GM12878 (cell line): Measurements from ENCODE around the gene GABRB1. TPM values are rescaled to one million over a fixed set of nuclear protein-coding genes. Genes with fewer than 3 reads are reported as not detected.

Experiments used
- ATAC-seq: fragments of 200-7000 bp; cut with Tn5 transposase; 3 replicates; pipeline ENCODE4 v1.9.1; 2020; ENCODE audit warnings: mild to moderate bottlenecking, moderate library complexity
- BruUV-seq: library from RNA; stranded (reverse); fragments of 400-500 nt; replicated peaks from 2 replicates; lab custom pipeline; 2021; lab: Mats Ljungman, UMichigan
- CTCF ChIA-PET: fragments of 300-600 bp; sonication (Branson Sonifier 250); formaldehyde crosslinking; extraction: SDS; loops from one replicate; lab custom pipeline; 2021; ENCODE audit warnings: inconsistent platforms; lab: Yijun Ruan, JAX
- POLR2A ChIA-PET: fragments of 350-600 bp; formaldehyde crosslinking; extraction: SDS; loops from one replicate; lab custom pipeline; 2021; ENCODE audit warnings: inconsistent platforms; lab: Charles Lee
- RAD21 ChIA-PET: fragments of 300-600 bp; sonication (Branson Sonifier 250); formaldehyde crosslinking; loops from one replicate; lab custom pipeline; 2023; ENCODE audit warnings: antibody characterized with exemption; ENCODE audit not compliant: unreplicated experiment; lab: Charles Lee
- SMC1A ChIA-PET: fragments of 300-600 bp; sonication (Branson Sonifier 250); formaldehyde crosslinking; loops from one replicate; lab custom pipeline; 2023; ENCODE audit not compliant: unreplicated experiment, uncharacterized antibody; lab: Charles Lee
- DNase-seq: peaks from one replicate; pipeline ENCODE4 v3.0.0-alpha.2; 2011; ENCODE audit warnings: low read depth, low spot score
- FAIRE-seq: peaks from 3 replicates; lab custom pipeline; 2011; peaks lifted over from hg19 to GRCh38; lab: Jason Lieb, UNC
- H2AFZ ChIP-seq: 2 replicates; pipeline ENCODE4 v1.6.0; 2011; ENCODE audit warnings: low read depth, low read length, control low read depth; ENCODE audit not compliant: control insufficient read depth
- H3K27ac ChIP-seq: 2 replicates; pipeline ENCODE4 v1.5.1; 2011; ENCODE audit warnings: control low read depth; ENCODE audit not compliant: control insufficient read depth, insufficient read depth
- H3K27me3 ChIP-seq, 2 experiments: replicated peaks in 1 of 2; 2 replicates each; pipeline versions ENCODE4 v1.6.0 to v1.6.1; 2011; ENCODE audit warnings: low read length in 1 of 2; ENCODE audit not compliant: control insufficient read depth in 2 of 2, insufficient read depth in 2 of 2
- H3K36me3 ChIP-seq, 2 experiments: 2 replicates each; pipeline ENCODE4 v1.5.1; 2011; ENCODE audit warnings: low read length in 1 of 2; ENCODE audit not compliant: control insufficient read depth in 2 of 2, insufficient read depth in 2 of 2
- H3K4me1 ChIP-seq: 2 replicates; pipeline ENCODE4 v1.6.1; 2011; ENCODE audit warnings: mild to moderate bottlenecking, low read length, moderate library complexity, mixed read lengths; ENCODE audit not compliant: control insufficient read depth, insufficient read depth
- H3K4me2 ChIP-seq: 2 replicates; pipeline ENCODE4 v1.6.0; 2011; ENCODE audit warnings: control low read depth; ENCODE audit not compliant: control insufficient read depth, insufficient read depth
- H3K4me3 ChIP-seq: fragments of 200-600 bp; sonication (generic); 2 replicates; pipeline ENCODE4 v1.5.1; 2016
- H3K79me2 ChIP-seq: 2 replicates; pipeline ENCODE4 v1.6.0; 2011; ENCODE audit warnings: low read length; ENCODE audit not compliant: control insufficient read depth, insufficient read depth
- H3K9ac ChIP-seq: 2 replicates; pipeline ENCODE4 v1.8.0; 2011; ENCODE audit warnings: low read length, control low read depth, mixed read lengths; ENCODE audit not compliant: control insufficient read depth, insufficient read depth
- H3K9me3 ChIP-seq: replicated peaks from 3 replicates; pipeline ENCODE4 v1.5.1; 2011; ENCODE audit warnings: mild to moderate bottlenecking, low read length; ENCODE audit not compliant: control insufficient read depth, insufficient read depth
- H4K20me1 ChIP-seq: 2 replicates; pipeline ENCODE4 v1.6.0; 2011; ENCODE audit not compliant: control insufficient read depth, insufficient read depth
- ATF2 ChIP-seq: IDR thresholded peaks from 2 replicates; pipeline ENCODE4 v1.6.1; 2012; ENCODE audit warnings: low read length, inconsistent platforms
- BCL11A ChIP-seq: IDR thresholded peaks from 2 replicates; pipeline ENCODE4 v1.6.1; 2011; ENCODE audit warnings: low read depth, low read length
- CHD2 ChIP-seq: IDR thresholded peaks from 2 replicates; pipeline ENCODE4 v1.6.1; 2011; ENCODE audit warnings: low read depth, low read length, improper control_type of control experiment, borderline replicate concordance
- EGR1 ChIP-seq, 2 experiments: IDR thresholded peaks; 1 replicate in 1 of 2; 2 replicates in 1 of 2; pipeline ENCODE4 v1.6.1; 2011 to 2012; ENCODE audit warnings: low read depth in 2 of 2, low read length in 2 of 2, borderline replicate concordance in 1 of 2, mild to moderate bottlenecking in 1 of 2, moderate library complexity in 1 of 2
- FOXK2 ChIP-seq: fragments of 450-650 bp; IDR thresholded peaks from 2 replicates; pipeline ENCODE4 v1.6.1; 2017; ENCODE audit warnings: mild to moderate bottlenecking, moderate library complexity
- HCFC1 ChIP-seq: fragments of 150-350 bp; IDR thresholded peaks from 2 replicates; pipeline ENCODE4 v1.6.1; 2014; ENCODE audit warnings: low read length
- HDAC6 ChIP-seq: fragments of 200-600 bp; sonication (generic); IDR thresholded peaks from one replicate; pipeline ENCODE4 v1.8.0; 2017; ENCODE audit warnings: antibody characterized with exemption; ENCODE audit not compliant: unreplicated experiment
- MEF2B ChIP-seq: fragments of 450-650 bp; IDR thresholded peaks from 2 replicates; pipeline ENCODE4 v1.6.1; 2018; ENCODE audit warnings: mild to moderate bottlenecking, moderate library complexity; ENCODE audit not compliant: partially characterized antibody, poor library complexity, severe bottlenecking
- NFYA ChIP-seq: IDR thresholded peaks from 2 replicates; pipeline ENCODE4 v1.6.1; 2011; ENCODE audit warnings: low read depth, mild to moderate bottlenecking, low read length, improper control_type of control experiment, borderline replicate concordance
- NRF1 ChIP-seq: conservative IDR thresholded peaks from 2 replicates; pipeline ENCODE4 v1.6.1; 2011; ENCODE audit warnings: mild to moderate bottlenecking, low read depth, low read length, improper control_type of control experiment
- PBX3 ChIP-seq: IDR thresholded peaks from 2 replicates; pipeline ENCODE4 v1.6.1; 2011; ENCODE audit warnings: mild to moderate bottlenecking, low read depth, low read length, moderate library complexity; ENCODE audit not compliant: insufficient replicate concordance
- RAD51 ChIP-seq: fragments of 450-650 bp; IDR thresholded peaks from 2 replicates; pipeline ENCODE4 v1.6.1; 2016; ENCODE audit warnings: moderate library complexity, mild to moderate bottlenecking, inconsistent platforms
- RELA ChIP-seq: fragments of 450-650 bp; IDR thresholded peaks from 2 replicates; pipeline ENCODE4 v1.8.0; 2014; ENCODE audit warnings: borderline replicate concordance; ENCODE audit not compliant: partially characterized antibody
- RELB ChIP-seq: fragments of 450-650 bp; IDR thresholded peaks from 2 replicates; pipeline ENCODE4 v1.6.1; 2017; ENCODE audit warnings: low read depth, mild to moderate bottlenecking, moderate library complexity
- SREBF2 ChIP-seq: IDR thresholded peaks from 2 replicates; pipeline ENCODE4 v1.6.1; 2012; ENCODE audit warnings: mild to moderate bottlenecking, low read length
- YBX1 ChIP-seq: fragments of 450-650 bp; IDR thresholded peaks from 2 replicates; pipeline ENCODE4 v1.6.1; 2016; ENCODE audit warnings: antibody characterized with exemption
- ZBTB11 ChIP-seq: fragments of 450-650 bp; formaldehyde crosslinking; IDR thresholded peaks from 2 replicates; pipeline ENCODE4 v1.5.0; 2022; ENCODE audit warnings: mild to moderate bottlenecking, missing genetic modification characterization
- in situ Hi-C: fragments of 300-500 bp; cut with MboI; formaldehyde crosslinking; loops from 9 replicates; pipeline ENCODE4 v1.14.3; 2018; ENCODE audit warnings: mixed read lengths
- intact Hi-C: fragments of 100-400 bp; cut with micrococcal nuclease; formaldehyde crosslinking; loops from one replicate; pipeline ENCODE4 v1.14.2; 2022; ENCODE audit not compliant: unreplicated experiment
- polyA plus RNA-seq, 11 experiments: library from polyadenylated mRNA; depleted of rRNA in 4 of 11; unstranded in 6 of 11; stranded (reverse) in 5 of 11; fragments of >200 nt; fragmentation: Nextera tagmentation in 4 of 11; fragmentation: Illumina TruSeq in 1 of 11; extraction: Ambion mirVana in 4 of 11; extraction: Trizol in 1 of 11; gene quantifications; 1 replicate in 1 of 11; 2 replicates in 10 of 11; pipeline versions ENCODE4 v1.2.1 to v1.2.3, GENCODE V29; 2011 to 2016; ENCODE audit warnings: inconsistent platforms in 2 of 11, missing spikeins in 2 of 11, low read depth in 1 of 11
- total RNA-seq, 4 experiments: library from RNA; depleted of rRNA in 3 of 4; stranded (reverse); fragments of >200 nt in 3 of 4; fragmentation: Illumina TruSeq in 1 of 4; extraction: Trizol in 1 of 4; gene quantifications; 2 replicates each; pipeline versions ENCODE4 v1.2.1 to v1.2.3, GENCODE V29; 2013 to 2021

The GABRB1 gene
- total and polyA plus RNA-seq, 10 of the 15 experiments (the other 5 are each of a cell fraction or from before 2014, with no cell fraction given), result 0.13 to 0.92 TPM; not detected in 8

- TF ChIP-seq ATF2 (no peak), FOXK2 (no peak)
Observed at GRCh38 chr4:47312170-47312569, 280.8 kb downstream of the GABRB1 start (continued).

- Histone ChIP-seq H3K36me3 (no peaks in the 10 kb centered on the region), H2AFZ (no peak overlapping the region), H3K4me2 (no peak overlapping the region), H3K27ac (no peak overlapping the region), H3K4me3 (no peak overlapping the region), H3K79me2 (no peaks in the 10 kb centered on the region), H3K27me3 (no peaks in the 10 kb centered on the region), H3K9ac (no peak overlapping the region), H4K20me1 (no peaks in the 10 kb centered on the region), H3K9me3 (no peaks in the 10 kb centered on the region), H3K4me1 (no peaks in the 10 kb centered on the region)
- intact Hi-C loops, result no loop called here
- DNase-seq (no peak), FAIRE-seq (no peak), ATAC-seq (peak; percentile 36)
- BruUV-seq, result no TSS peak
- ChIA-PET CTCF (no interaction called here), SMC1A (interaction anchor here (0.6 to 1.0 kb wide), 2 partner anchors 11 to 379 kb away, joined by 3 read pairs; no protein-coding TSS in a partner anchor), POLR2A (no interaction called here), RAD21 (interaction anchor here (1.0 kb wide), 1 partner anchor 171 kb away, joined by 3 read pairs; no protein-coding TSS in a partner anchor)
- in situ Hi-C loops, result no loop called here
- no peak for TF ChIP-seq NRF1
- TF ChIP-seq HCFC1, result no peak
- no peak for TF ChIP-seq CHD2
- no peak for TF ChIP-seq RELB
- TF ChIP-seq MEF2B, result no peak
- no peak for TF ChIP-seq RELA
- TF ChIP-seq RAD51, result no peak
- TF ChIP-seq EGR1 (IDR thresholded peaks at IDR 0.05; ENCODE audit: borderline replicate concordance in 1 of 2, low read depth in 2 of 2, low read length in 2 of 2), result no peak
- TF ChIP-seq YBX1, result no peak
- TF ChIP-seq BCL11A, result no peak
- TF ChIP-seq ZBTB11 (CRISPR knock-in tag), result no peak
- no peak for TF ChIP-seq PBX3
- no peak for TF ChIP-seq SREBF2
- TF ChIP-seq NFYA, result no peak
- TF ChIP-seq HDAC6, result no peak
Observed at GRCh38 chr4:47313384-47313783, 282.0 kb downstream of the GABRB1 start.
